ENCODE data around the gene CD84.
"Not testable (repeated sequence)": the region's sequence is repeated elsewhere in the genome, so short reads cannot be mapped to it uniquely, and the experiment has no call there.

Gene CD84

GRCh38 chr1:160560045-160560705, 19.1 kb downstream of the CD84 start:
- Histone ChIP-seq H3K36me3 (ENCODE audit: control insufficient read depth in 4 of 4, insufficient read depth in 4 of 4, low read length in 3 of 4) (peaks cover 3 to 23% (median 13%) of the 10 kb centered on the region in 4 experiments), H3K9me3 (ENCODE audit: control extremely low read depth in 1 of 5, control insufficient read depth in 4 of 5, insufficient read depth in 2 of 5, low read depth in 1 of 5, low read length in 4 of 5) (peaks cover 2 to 17% (median 9%) of the 10 kb centered on the region in 5 experiments), H3K27me3 (replicated peaks in 2 of 5; ENCODE audit: control insufficient read depth in 4 of 5, insufficient read depth in 5 of 5, low read length in 4 of 5) (peaks cover 0 to 15% (median 0%) of the 10 kb centered on the region in 5 experiments), H3K4me3 (ENCODE audit: control insufficient read depth in 1 of 7, extremely low read depth in 1 of 7, insufficient read depth in 4 of 7, low read depth in 2 of 7, low read length in 6 of 7) (no peak overlapping the region), H3K27ac (ENCODE audit: insufficient read depth in 1 of 2, low read depth in 1 of 2, low read length in 2 of 2, poor library complexity in 1 of 2, severe bottlenecking in 2 of 2) (no peak overlapping the region), H3K4me1 (ENCODE audit: control extremely low read depth in 1 of 4, control insufficient read depth in 4 of 4, insufficient read depth in 4 of 4, low read length in 3 of 4) (peaks cover 0 to 3% (median 0%) of the 10 kb centered on the region in 4 experiments)
- ChIA-PET POLR2A (no interaction called here), CTCF (interaction anchor here (1.0 to 3.8 kb wide), 4 partner anchors 13 to 49 kb away, joined by 5 to 13 read pairs (median 8); no protein-coding TSS in a partner anchor)
- 96% methylated on average over 4 of the region's 4 CpGs for WGBS (ENCODE audit: insufficient coverage)
- no peak for DNase-seq

GRCh38 chr1:160559437-160559836, 19.9 kb downstream of the CD84 start:
- H3K27ac ChIP-seq (ENCODE audit: insufficient read depth in 1 of 2, low read depth in 1 of 2, low read length in 2 of 2, poor library complexity in 1 of 2, severe bottlenecking in 2 of 2); H3K27me3 ChIP-seq (replicated peaks in 2 of 5; ENCODE audit: control insufficient read depth in 4 of 5, insufficient read depth in 5 of 5, low read length in 4 of 5); POLR2A ChIA-PET; H3K4me3 ChIP-seq (ENCODE audit: control insufficient read depth in 1 of 7, extremely low read depth in 1 of 7, insufficient read depth in 4 of 7, low read depth in 2 of 7, low read length in 6 of 7); H3K4me1 ChIP-seq (ENCODE audit: control extremely low read depth in 1 of 4, control insufficient read depth in 4 of 4, insufficient read depth in 4 of 4, low read length in 3 of 4); DNase-seq: not testable (repeated sequence)
- Histone ChIP-seq H3K9me3 (ENCODE audit: control extremely low read depth in 1 of 5, control insufficient read depth in 4 of 5, insufficient read depth in 2 of 5, low read depth in 1 of 5, low read length in 4 of 5) (peaks cover 2 to 17% (median 9%) of the 10 kb centered on the region in 5 experiments), H3K36me3 (ENCODE audit: control insufficient read depth in 4 of 4, insufficient read depth in 4 of 4, low read length in 3 of 4) (peaks cover 0 to 17% (median 8%) of the 10 kb centered on the region in 4 experiments)
- CTCF ChIA-PET = interaction anchor here (0.9 to 3.8 kb wide), 7 partner anchors 15 to 212 kb away, joined by 3 to 13 read pairs (median 5); no protein-coding TSS in a partner anchor
- WGBS (ENCODE audit: insufficient coverage) = 100% methylated on average over 3 of the region's 3 CpGs

- 70% methylated on average over 4 of the region's 4 CpGs for WGBS (ENCODE audit: insufficient coverage)
- Histone ChIP-seq H3K36me3 (ENCODE audit: control insufficient read depth in 4 of 4, insufficient read depth in 4 of 4, low read length in 3 of 4) (peaks cover under 1 to 11% (median 6%) of the 10 kb centered on the region in 4 experiments), H3K9me3 (ENCODE audit: control extremely low read depth in 1 of 5, control insufficient read depth in 4 of 5, insufficient read depth in 2 of 5, low read depth in 1 of 5, low read length in 4 of 5) (peaks cover 2 to 17% (median 9%) of the 10 kb centered on the region in 5 experiments), H3K27me3 (replicated peaks in 2 of 5; ENCODE audit: control insufficient read depth in 4 of 5, insufficient read depth in 5 of 5, low read length in 4 of 5) (peaks cover 0 to 5% (median 0%) of the 10 kb centered on the region in 5 experiments), H3K4me3 (ENCODE audit: control insufficient read depth in 1 of 7, extremely low read depth in 1 of 7, insufficient read depth in 4 of 7, low read depth in 2 of 7, low read length in 6 of 7) (no peak overlapping the region), H3K4me1 (ENCODE audit: control extremely low read depth in 1 of 4, control insufficient read depth in 4 of 4, insufficient read depth in 4 of 4, low read length in 3 of 4) (peaks cover 0 to 3% (median 0%) of the 10 kb centered on the region in 4 experiments), H3K27ac (ENCODE audit: insufficient read depth in 1 of 2, low read depth in 1 of 2, low read length in 2 of 2, poor library complexity in 1 of 2, severe bottlenecking in 2 of 2) (no peak overlapping the region)
- DNase-seq = no peak
- POLR2A ChIA-PET = no interaction called here
- CTCF ChIA-PET = interaction anchor here (0.9 to 3.8 kb wide), 7 partner anchors 15 to 212 kb away, joined by 3 to 13 read pairs (median 5); no protein-coding TSS in a partner anchor
Measured at GRCh38 chr1:160558660-160559380, 20.5 kb downstream of the CD84 start.

GRCh38 chr1:160553778-160554177, 25.5 kb downstream of the CD84 start:
- H3K27ac ChIP-seq (ENCODE audit: insufficient read depth in 1 of 2, low read depth in 1 of 2, low read length in 2 of 2, poor library complexity in 1 of 2, severe bottlenecking in 2 of 2) = no peak overlapping the region
- POLR2A ChIA-PET = interaction anchor here (0.5 to 1.3 kb wide), 2 partner anchors 51 to 55 kb away, joined by 3 read pairs; no protein-coding TSS in a partner anchor
- CTCF ChIA-PET = interaction anchor here (1.0 to 1.2 kb wide), 3 partner anchors 17 to 53 kb away, joined by 3 to 4 read pairs (median 3); no protein-coding TSS in a partner anchor

GRCh38 chr1:160552425-160552824, 26.9 kb downstream of the CD84 start:
- DNase-seq = no peak
- no CpG with 5 or more reads among the region's 2 CpGs for WGBS (ENCODE audit: insufficient coverage)
- Histone ChIP-seq H3K4me3 (ENCODE audit: control insufficient read depth in 1 of 7, extremely low read depth in 1 of 7, insufficient read depth in 4 of 7, low read depth in 2 of 7, low read length in 6 of 7) (no peak overlapping the region), H3K4me1 (ENCODE audit: control extremely low read depth in 1 of 4, control insufficient read depth in 4 of 4, insufficient read depth in 4 of 4, low read length in 3 of 4) (peaks cover 0 to 3% (median under 1%) of the 10 kb centered on the region in 4 experiments), H3K9me3 (ENCODE audit: control extremely low read depth in 1 of 5, control insufficient read depth in 4 of 5, insufficient read depth in 2 of 5, low read depth in 1 of 5, low read length in 4 of 5) (no peaks in the 10 kb centered on the region), H3K36me3 (ENCODE audit: control insufficient read depth in 4 of 4, insufficient read depth in 4 of 4, low read length in 3 of 4) (peaks cover 5 to 59% (median 37%) of the 10 kb centered on the region in 4 experiments), H3K27me3 (replicated peaks in 2 of 5; ENCODE audit: control insufficient read depth in 4 of 5, insufficient read depth in 5 of 5, low read length in 4 of 5) (no peaks in the 10 kb centered on the region), H3K27ac (ENCODE audit: insufficient read depth in 1 of 2, low read depth in 1 of 2, low read length in 2 of 2, poor library complexity in 1 of 2, severe bottlenecking in 2 of 2) (no peak overlapping the region)
- POLR2A ChIA-PET = no interaction called here
- CTCF ChIA-PET = interaction anchor here (0.6 to 1.2 kb wide), 2 partner anchors 54 to 57 kb away, joined by 3 to 5 read pairs; no protein-coding TSS in a partner anchor

More at GRCh38 chr1:160553778-160554177, 25.5 kb downstream of the CD84 start:
- Histone ChIP-seq H3K27me3 (replicated peaks in 2 of 5; ENCODE audit: control insufficient read depth in 4 of 5, insufficient read depth in 5 of 5, low read length in 4 of 5) (no peaks in the 10 kb centered on the region), H3K9me3 (ENCODE audit: control extremely low read depth in 1 of 5, control insufficient read depth in 4 of 5, insufficient read depth in 2 of 5, low read depth in 1 of 5, low read length in 4 of 5) (peaks cover 0 to under 1% (median 0%) of the 10 kb centered on the region in 5 experiments), H3K4me3 (ENCODE audit: control insufficient read depth in 1 of 7, extremely low read depth in 1 of 7, insufficient read depth in 4 of 7, low read depth in 2 of 7, low read length in 6 of 7) (no peak overlapping the region), H3K36me3 (ENCODE audit: control insufficient read depth in 4 of 4, insufficient read depth in 4 of 4, low read length in 3 of 4) (peaks cover 5 to 48% (median 31%) of the 10 kb centered on the region in 4 experiments), H3K4me1 (ENCODE audit: control extremely low read depth in 1 of 4, control insufficient read depth in 4 of 4, insufficient read depth in 4 of 4, low read length in 3 of 4) (no peaks in the 10 kb centered on the region)
- 94% methylated on average over 2 of the region's 4 CpGs for WGBS (ENCODE audit: insufficient coverage)
- DNase-seq = no peak

GRCh38 chr1:160550572-160551034, 28.7 kb downstream of the CD84 start:
- Histone ChIP-seq H3K4me1 (ENCODE audit: control extremely low read depth in 1 of 4, control insufficient read depth in 4 of 4, insufficient read depth in 4 of 4, low read length in 3 of 4) (peaks cover 0 to 14% (median 3%) of the 10 kb centered on the region in 4 experiments), H3K4me3 (ENCODE audit: control insufficient read depth in 1 of 7, extremely low read depth in 1 of 7, insufficient read depth in 4 of 7, low read depth in 2 of 7, low read length in 6 of 7) (no peak overlapping the region), H3K36me3 (ENCODE audit: control insufficient read depth in 4 of 4, insufficient read depth in 4 of 4, low read length in 3 of 4) (peaks cover 6 to 67% (median 40%) of the 10 kb centered on the region in 4 experiments), H3K27me3 (replicated peaks in 2 of 5; ENCODE audit: control insufficient read depth in 4 of 5, insufficient read depth in 5 of 5, low read length in 4 of 5) (no peaks in the 10 kb centered on the region), H3K9me3 (ENCODE audit: control extremely low read depth in 1 of 5, control insufficient read depth in 4 of 5, insufficient read depth in 2 of 5, low read depth in 1 of 5, low read length in 4 of 5) (no peaks in the 10 kb centered on the region), H3K27ac (ENCODE audit: insufficient read depth in 1 of 2, low read depth in 1 of 2, low read length in 2 of 2, poor library complexity in 1 of 2, severe bottlenecking in 2 of 2) (no peak overlapping the region)
- peak; percentile 26 to 45 (median 42) for DNase-seq
- POLR2A ChIA-PET = no interaction called here
- CTCF ChIA-PET = interaction anchor here (0.6 to 8.7 kb wide), 8 partner anchors 12 to 67 kb away, joined by 3 to 101 read pairs (median 3); no protein-coding TSS in a partner anchor
- 89% methylated on average over 5 of the region's 6 CpGs for WGBS (ENCODE audit: insufficient coverage)

All from common myeloid progenitor, CD34-positive (primary cell).